Adrenal gland (tissue), 5 donors: ENCODE measurements around the gene ACOT7.

Experiments
- POLR2A ChIP-seq, 2 donors: fragments of 450-650 bp; IDR thresholded peaks; one replicate each; pipeline ENCODE4 v1.6.1; 2017; ENCODE audit warnings: antibody characterized with exemption in 2 of 2, mild to moderate bottlenecking in 2 of 2, moderate library complexity in 1 of 2
- TF ChIP-seq, protein P1 (sequence below), 6 experiments: fragments of 450-650 bp in 4 of 6; fragments of 200-600 bp in 2 of 6; sonication (generic) in 1 of 6; IDR thresholded peaks; 1 replicate in 5 of 6; 2 replicates in 1 of 6; pipeline versions ENCODE4 v1.5.1 to v1.8.0; 2016 to 2021; ENCODE audit warnings: antibody characterized with exemption in 6 of 6, mild to moderate bottlenecking in 2 of 6, moderate library complexity in 1 of 6
- donor health status: DM: no; HTN: no; CAD: no.

DNA sequence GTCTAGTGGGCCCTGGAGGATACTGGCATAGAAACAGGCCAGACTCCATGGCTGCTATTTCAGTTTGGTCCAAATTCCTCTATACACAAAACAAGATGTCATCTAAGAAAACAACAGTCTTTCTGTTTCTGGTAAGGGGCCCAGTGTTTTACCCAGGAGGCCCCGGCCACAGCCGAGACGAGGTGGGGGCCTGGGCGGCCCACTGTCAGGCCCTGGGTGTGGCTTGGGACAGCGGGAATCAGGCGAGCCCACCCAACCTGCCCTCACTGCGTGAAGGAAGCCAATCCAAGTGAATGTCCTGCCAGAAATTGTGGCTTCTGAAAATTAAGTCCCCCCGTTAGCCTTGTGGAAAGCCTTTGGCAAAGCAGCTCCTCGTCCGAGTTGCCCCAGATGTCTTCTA is 101.5 kb downstream of the ACOT7 start:
- no peak for TF ChIP-seq POLR2A (IDR thresholded peaks at IDR 0.05)
- TF ChIP-seq, protein P1, sequence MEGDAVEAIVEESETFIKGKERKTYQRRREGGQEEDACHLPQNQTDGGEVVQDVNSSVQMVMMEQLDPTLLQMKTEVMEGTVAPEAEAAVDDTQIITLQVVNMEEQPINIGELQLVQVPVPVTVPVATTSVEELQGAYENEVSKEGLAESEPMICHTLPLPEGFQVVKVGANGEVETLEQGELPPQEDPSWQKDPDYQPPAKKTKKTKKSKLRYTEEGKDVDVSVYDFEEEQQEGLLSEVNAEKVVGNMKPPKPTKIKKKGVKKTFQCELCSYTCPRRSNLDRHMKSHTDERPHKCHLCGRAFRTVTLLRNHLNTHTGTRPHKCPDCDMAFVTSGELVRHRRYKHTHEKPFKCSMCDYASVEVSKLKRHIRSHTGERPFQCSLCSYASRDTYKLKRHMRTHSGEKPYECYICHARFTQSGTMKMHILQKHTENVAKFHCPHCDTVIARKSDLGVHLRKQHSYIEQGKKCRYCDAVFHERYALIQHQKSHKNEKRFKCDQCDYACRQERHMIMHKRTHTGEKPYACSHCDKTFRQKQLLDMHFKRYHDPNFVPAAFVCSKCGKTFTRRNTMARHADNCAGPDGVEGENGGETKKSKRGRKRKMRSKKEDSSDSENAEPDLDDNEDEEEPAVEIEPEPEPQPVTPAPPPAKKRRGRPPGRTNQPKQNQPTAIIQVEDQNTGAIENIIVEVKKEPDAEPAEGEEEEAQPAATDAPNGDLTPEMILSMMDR (IDR thresholded peaks at IDR 0.05), result no peak
